Activated CD4-positive, alpha-beta T cell treated with anti-CD3 and anti-CD28 coated beads for 36 hours (primary cell): Measurements from ENCODE around the gene PAPSS1. TPM values are rescaled to one million over a fixed set of nuclear protein-coding genes. Genes with fewer than 3 reads are reported as not detected.

ENCODE experiments used
- ATAC-seq: fragments of 200-7000 bp; cut with Tn5 transposase; one replicate; pipeline ENCODE4 v1.10.0; 2021; ENCODE audit warnings: mild to moderate bottlenecking, moderate library complexity
- CTCF ChIA-PET: fragments of 350-600 bp; sonication (Branson Sonifier 250); formaldehyde crosslinking; loops from one replicate; lab custom pipeline; 2021; ENCODE audit warnings: antibody characterized with exemption; lab: Charles Lee
- POLR2A ChIA-PET: fragments of 350-600 bp; sonication (Branson Sonifier 250); formaldehyde crosslinking; loops from one replicate; lab custom pipeline; 2021; ENCODE audit warnings: antibody characterized with exemption, inconsistent platforms; lab: Charles Lee
- DNase-seq: peaks from one replicate; pipeline ENCODE4 v3.0.0-alpha.2; 2020
- H3K27ac Mint-ChIP-seq: one replicate; pipeline ENCODE4 v1.8.0; 2021; ENCODE audit warnings: mixed read lengths
- H3K27me3 Mint-ChIP-seq: one replicate; pipeline ENCODE4 v1.8.0; 2021; ENCODE audit warnings: mixed read lengths
- H3K36me3 Mint-ChIP-seq: one replicate; pipeline ENCODE4 v1.8.0; 2021; ENCODE audit warnings: low read depth, mixed read lengths
- H3K4me1 Mint-ChIP-seq: one replicate; pipeline ENCODE4 v1.8.0; 2021; ENCODE audit warnings: mixed read lengths
- H3K4me3 Mint-ChIP-seq: one replicate; pipeline ENCODE4 v1.8.0; 2021; ENCODE audit warnings: mild to moderate bottlenecking, moderate library complexity, mixed read lengths
- H3K9me3 Mint-ChIP-seq: one replicate; pipeline ENCODE4 v1.8.0; 2021; ENCODE audit warnings: low read depth, mixed read lengths
- intact Hi-C, 2 experiments: fragments of 100-400 bp; cut with DNase I in 1 of 2; cut with micrococcal nuclease in 1 of 2; formaldehyde crosslinking; loops; one replicate each; pipeline versions ENCODE4 v1.14.2 to v1.15.1; 2022 to 2024; cut with DNase I, micrococcal nuclease
- total RNA-seq, 2 experiments: library from RNA; stranded (reverse); gene quantifications; one replicate each; pipeline ENCODE4 v1.2.3, GENCODE V29; 2021

PAPSS1 gene
- total RNA-seq, 2 experiments from 2014 or later: 31.0 to 37.6 TPM

- ChIA-PET CTCF (no interaction called here), POLR2A (no interaction called here)
- no peak for DNase-seq
- Mint-ChIP-seq H3K27me3 (no peaks in the 10 kb centered on the region), H3K36me3 (peaks cover 26% of the 10 kb centered on the region), H3K9me3 (peaks cover 7% of the 10 kb centered on the region), H3K4me1 (no peaks in the 10 kb centered on the region), H3K4me3 (no peak overlapping the region), H3K27ac (no peak overlapping the region)
- intact Hi-C loops: no loop called here
- ATAC-seq: no peak
Measured at GRCh38 chr4:107625391-107625902, 94.6 kb downstream of the PAPSS1 start.

- DNase-seq (no peak), ATAC-seq (no peak)
- ChIA-PET POLR2A (no interaction called here), CTCF (no interaction called here)
- H3K27me3 Mint-ChIP-seq: no peaks in the 10 kb centered on the region
- no peak overlapping the region for H3K27ac Mint-ChIP-seq
- no peaks in the 10 kb centered on the region for H3K4me1 Mint-ChIP-seq
- H3K36me3 Mint-ChIP-seq: peaks cover 17% of the 10 kb centered on the region
- no peak overlapping the region for H3K4me3 Mint-ChIP-seq
- intact Hi-C loops: no loop called here
- peaks cover 7% of the 10 kb centered on the region for H3K9me3 Mint-ChIP-seq
Measured at GRCh38 chr4:107624024-107624423, 96.0 kb downstream of the PAPSS1 start.

GRCh38 chr4:107622006-107622405 lies 98.0 kb downstream of the PAPSS1 start:
- intact Hi-C loops: no loop called here
- H3K9me3 Mint-ChIP-seq: peaks cover 7% of the 10 kb centered on the region
- no peaks in the 10 kb centered on the region for H3K27me3 Mint-ChIP-seq
- H3K4me1 Mint-ChIP-seq: no peaks in the 10 kb centered on the region
- CTCF ChIA-PET: no interaction called here
- no peak overlapping the region for H3K27ac Mint-ChIP-seq
- ATAC-seq (no peak), DNase-seq (no peak)
- POLR2A ChIA-PET: no interaction called here
- H3K36me3 Mint-ChIP-seq: peaks cover 20% of the 10 kb centered on the region
- H3K4me3 Mint-ChIP-seq: no peak overlapping the region

DNA sequence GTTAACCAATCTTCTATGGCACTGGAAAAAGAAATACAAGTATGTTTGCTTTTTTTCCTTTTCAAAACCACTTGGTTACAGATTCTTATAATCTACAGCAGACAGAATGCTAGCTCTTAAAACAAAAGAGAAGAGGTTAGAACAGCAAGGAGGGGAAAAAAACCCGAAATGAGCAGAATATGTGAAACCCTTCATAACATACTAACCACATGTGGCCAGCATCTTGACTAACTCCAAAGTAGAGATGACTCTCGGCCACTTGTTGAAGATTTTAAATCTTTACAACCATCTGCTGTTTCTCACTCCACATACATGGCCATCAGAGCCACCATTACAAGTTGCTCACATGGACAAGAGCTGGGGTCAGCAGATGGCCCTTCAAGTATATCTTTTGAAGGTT lies 100.3 kb downstream of the PAPSS1 start:
- H3K27ac Mint-ChIP-seq: no peak overlapping the region
- intact Hi-C loops: no loop called here
- no peaks in the 10 kb centered on the region for H3K4me1 Mint-ChIP-seq
- ATAC-seq (no peak), DNase-seq (no peak)
- peaks cover 19% of the 10 kb centered on the region for H3K36me3 Mint-ChIP-seq
- ChIA-PET CTCF (no interaction called here), POLR2A (no interaction called here)
- peaks cover 6% of the 10 kb centered on the region for H3K9me3 Mint-ChIP-seq
- no peaks in the 10 kb centered on the region for H3K27me3 Mint-ChIP-seq
- H3K4me3 Mint-ChIP-seq: no peak overlapping the region

DNA sequence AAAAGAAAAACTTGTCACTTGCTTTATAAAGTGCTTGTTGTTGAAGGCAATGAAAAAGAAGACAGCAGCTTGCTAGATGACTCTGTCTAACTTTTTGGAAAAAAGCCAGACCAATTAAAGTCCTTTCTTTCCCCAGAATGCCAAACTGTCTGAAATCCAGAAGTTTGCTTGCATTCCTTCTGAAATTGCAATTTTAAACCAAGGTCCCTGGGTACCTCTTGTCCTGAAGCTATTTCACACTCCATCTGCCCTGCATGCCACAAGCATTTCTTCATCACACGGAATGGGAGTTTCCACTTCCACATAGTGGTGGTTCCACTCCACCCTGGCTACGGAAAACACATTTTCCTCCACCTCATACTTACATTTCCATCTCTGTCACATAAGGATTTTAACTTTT lies 101.0 kb downstream of the PAPSS1 start:
- no peak overlapping the region for H3K27ac Mint-ChIP-seq
- DNase-seq (no peak), ATAC-seq (no peak)
- H3K4me1 Mint-ChIP-seq: no peaks in the 10 kb centered on the region
- POLR2A ChIA-PET: no interaction called here
- peaks cover 3% of the 10 kb centered on the region for H3K9me3 Mint-ChIP-seq
- CTCF ChIA-PET: interaction anchor here (0.7 kb wide), 1 partner anchor 1591 kb away, joined by 4 read pairs; no protein-coding TSS in a partner anchor
- H3K4me3 Mint-ChIP-seq: no peak overlapping the region
- peaks cover 19% of the 10 kb centered on the region for H3K36me3 Mint-ChIP-seq
- intact Hi-C loops: no loop called here
- H3K27me3 Mint-ChIP-seq: no peaks in the 10 kb centered on the region

DNA sequence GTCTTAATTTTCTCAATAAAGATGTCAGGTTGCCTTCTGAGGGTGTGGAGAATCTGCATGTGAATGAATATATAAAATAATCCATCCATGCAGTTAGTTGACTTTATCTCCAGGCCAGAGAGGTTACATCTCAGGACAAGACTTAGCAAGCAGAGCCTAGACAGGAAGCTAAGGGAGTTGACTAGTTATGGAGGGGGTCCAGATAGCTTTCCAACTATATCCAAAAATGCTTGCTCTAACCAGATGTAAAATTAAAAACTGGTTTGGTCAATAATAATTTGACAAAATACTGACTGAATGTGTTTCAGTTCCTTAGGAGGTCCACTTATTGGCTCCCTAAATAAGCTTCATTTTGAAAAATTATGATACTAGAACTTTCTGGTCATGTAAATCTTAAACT lies 101.4 kb downstream of the PAPSS1 start:
- Mint-ChIP-seq H3K4me3 (no peak overlapping the region), H3K36me3 (peaks cover 15% of the 10 kb centered on the region), H3K27ac (no peak overlapping the region), H3K4me1 (no peaks in the 10 kb centered on the region), H3K27me3 (no peaks in the 10 kb centered on the region), H3K9me3 (no peaks in the 10 kb centered on the region)
- ChIA-PET POLR2A (no interaction called here), CTCF (interaction anchor here (0.6 to 0.7 kb wide), 2 partner anchors 1592 to 1719 kb away, joined by 3 to 4 read pairs; no protein-coding TSS in a partner anchor)
- DNase-seq (no peak), ATAC-seq (no peak)
- intact Hi-C loops: no loop called here

DNA sequence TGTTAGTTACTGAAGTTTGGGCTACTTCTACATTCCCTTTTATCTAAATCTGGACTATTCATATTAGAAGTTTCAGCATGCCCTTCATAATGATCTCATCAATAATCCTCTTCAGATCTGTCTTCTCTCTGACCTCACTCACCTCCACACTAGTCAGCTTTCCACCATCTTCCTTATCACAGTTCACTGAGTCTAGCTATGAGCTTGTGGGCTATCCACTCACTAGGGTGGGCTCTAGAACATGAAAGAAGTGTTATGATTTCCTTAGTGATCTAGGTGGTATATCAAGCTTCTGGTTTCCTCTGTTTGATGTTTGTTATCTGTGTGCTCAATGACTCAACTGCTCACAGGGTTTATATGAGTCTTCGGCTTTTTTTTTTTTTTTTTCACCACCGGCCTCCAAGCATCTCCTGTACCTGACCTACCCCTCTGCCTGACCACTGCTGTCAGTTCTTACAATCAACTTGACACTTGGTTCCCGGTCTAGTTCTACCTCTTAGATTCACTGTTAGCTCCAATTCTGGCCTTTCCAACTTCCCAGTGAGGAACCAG lies 103.1 kb downstream of the PAPSS1 start:
- H3K9me3 Mint-ChIP-seq: peaks cover 5% of the 10 kb centered on the region
- CTCF ChIA-PET: no interaction called here

GRCh38 chr4:107615809-107616208 lies 104.2 kb downstream of the PAPSS1 start:
- Mint-ChIP-seq H3K27me3 (no peaks in the 10 kb centered on the region), H3K4me1 (no peaks in the 10 kb centered on the region), H3K27ac (no peak overlapping the region), H3K9me3 (peaks cover 5% of the 10 kb centered on the region), H3K36me3 (peaks cover 25% of the 10 kb centered on the region), H3K4me3 (no peak overlapping the region)
- ChIA-PET POLR2A (no interaction called here), CTCF (no interaction called here)
- ATAC-seq (no peak), DNase-seq (no peak)
- intact Hi-C loops: no loop called here

More for the DNA sequence above, 103.1 kb downstream of the PAPSS1 start:
- DNase-seq: no peak
- H3K36me3 Mint-ChIP-seq: peaks cover 24% of the 10 kb centered on the region
- no peak overlapping the region for H3K4me3 Mint-ChIP-seq
- intact Hi-C loops: no loop called here
- ATAC-seq: no peak
- POLR2A ChIA-PET: interaction anchor here (0.6 kb wide), 1 partner anchor 15 kb away, joined by 3 read pairs; no protein-coding TSS in a partner anchor
- H3K4me1 Mint-ChIP-seq: no peaks in the 10 kb centered on the region
- no peaks in the 10 kb centered on the region for H3K27me3 Mint-ChIP-seq
- H3K27ac Mint-ChIP-seq: no peak overlapping the region

- ATAC-seq (no peak), DNase-seq (no peak)
- intact Hi-C loops: no loop called here
- no peaks in the 10 kb centered on the region for H3K4me1 Mint-ChIP-seq
- CTCF ChIA-PET: interaction anchor here (0.7 kb wide), 1 partner anchor 55 kb away, joined by 3 read pairs; no protein-coding TSS in a partner anchor
- H3K9me3 Mint-ChIP-seq: no peaks in the 10 kb centered on the region
- H3K36me3 Mint-ChIP-seq: no peaks in the 10 kb centered on the region
- no peak overlapping the region for H3K27ac Mint-ChIP-seq
- peaks cover 2% of the 10 kb centered on the region for H3K27me3 Mint-ChIP-seq
- POLR2A ChIA-PET: no interaction called here
- H3K4me3 Mint-ChIP-seq: no peak overlapping the region
Measured at GRCh38 chr4:107603430-107603829, 116.6 kb downstream of the PAPSS1 start.

DNA sequence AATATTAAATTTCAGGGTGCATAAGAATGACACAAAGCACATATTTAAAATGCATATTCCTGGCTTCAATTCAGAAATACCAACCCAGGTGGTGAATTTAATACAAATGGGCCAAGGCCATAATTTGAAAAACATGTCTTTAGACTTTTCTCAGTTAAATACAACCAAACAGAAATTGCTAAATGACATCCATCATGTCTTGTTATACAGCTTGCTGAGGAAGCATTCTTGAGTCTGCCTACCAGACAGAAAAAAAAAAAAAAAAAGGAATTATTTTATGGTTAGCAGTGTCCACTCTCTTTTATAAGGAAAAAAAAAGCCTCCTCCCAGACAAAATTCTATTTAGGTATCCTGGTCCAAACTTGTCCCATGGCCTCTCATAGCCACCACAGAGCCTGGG lies 119.1 kb downstream of the PAPSS1 start:
- Mint-ChIP-seq H3K27ac (no peak overlapping the region), H3K36me3 (no peaks in the 10 kb centered on the region), H3K4me3 (no peak overlapping the region), H3K27me3 (peaks cover 2% of the 10 kb centered on the region), H3K9me3 (no peaks in the 10 kb centered on the region), H3K4me1 (no peaks in the 10 kb centered on the region)
- intact Hi-C loops: no loop called here
- ChIA-PET CTCF (interaction anchor here (1.1 kb wide), 1 partner anchor 27 kb away, joined by 4 read pairs; no protein-coding TSS in a partner anchor), POLR2A (interaction anchor here (0.6 kb wide), 1 partner anchor 275 kb away, joined by 4 read pairs; no protein-coding TSS in a partner anchor)
- ATAC-seq (no peak), DNase-seq (no peak)

DNA sequence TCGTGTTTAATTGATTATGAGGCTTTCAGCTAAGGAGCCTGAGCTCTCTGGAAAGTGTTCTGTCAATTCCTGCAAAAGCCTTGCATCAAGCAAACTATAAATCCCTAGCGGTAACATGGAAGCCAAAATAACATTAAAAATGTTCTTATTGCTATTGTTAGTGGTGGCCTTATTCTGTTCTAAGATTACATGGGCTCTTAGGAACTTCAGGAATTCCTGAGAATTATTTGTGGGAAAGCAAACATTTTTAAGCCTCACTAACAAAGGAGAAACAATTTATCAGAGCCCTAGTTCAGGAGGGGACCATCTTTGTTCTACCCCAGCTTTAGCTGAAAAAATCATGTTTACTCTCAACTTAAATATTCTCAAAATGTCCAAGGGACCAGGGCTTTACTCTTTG lies 119.6 kb downstream of the PAPSS1 start:
- DNase-seq (no peak), ATAC-seq (no peak)
- Mint-ChIP-seq H3K4me1 (no peaks in the 10 kb centered on the region), H3K9me3 (no peaks in the 10 kb centered on the region), H3K27me3 (peaks cover 2% of the 10 kb centered on the region), H3K27ac (no peak overlapping the region), H3K4me3 (no peak overlapping the region), H3K36me3 (no peaks in the 10 kb centered on the region)
- POLR2A ChIA-PET: no interaction called here
- CTCF ChIA-PET: interaction anchor here (1.1 to 1.2 kb wide), 2 partner anchors 27 to 136 kb away, joined by 3 to 4 read pairs; no protein-coding TSS in a partner anchor
- intact Hi-C loops: no loop called here

DNA sequence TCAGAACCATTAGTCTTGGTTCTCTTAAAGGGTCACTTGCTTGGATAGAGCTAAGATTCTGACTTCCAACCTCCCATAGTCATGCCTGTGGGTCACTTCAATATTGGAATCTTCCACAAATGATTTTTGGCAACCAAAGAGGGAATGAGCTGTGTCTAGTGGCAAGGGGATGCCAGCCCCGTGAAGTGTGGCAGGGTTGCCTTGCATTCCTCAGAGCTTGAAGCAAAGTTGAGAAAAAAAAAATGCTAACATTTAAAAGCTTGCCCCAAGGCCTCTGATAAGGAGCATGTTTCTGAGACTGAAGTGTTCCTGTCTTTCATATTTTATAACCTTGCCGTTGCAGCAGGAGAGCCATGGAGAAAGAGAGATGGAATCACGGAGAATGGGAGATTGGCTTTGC lies 120.2 kb downstream of the PAPSS1 start:
- Mint-ChIP-seq H3K4me3 (no peak overlapping the region), H3K4me1 (no peaks in the 10 kb centered on the region), H3K27me3 (peaks cover 2% of the 10 kb centered on the region), H3K9me3 (no peaks in the 10 kb centered on the region), H3K36me3 (no peaks in the 10 kb centered on the region), H3K27ac (no peak overlapping the region)
- intact Hi-C loops: no loop called here
- POLR2A ChIA-PET: no interaction called here
- ATAC-seq: no peak
- DNase-seq: no peak
- CTCF ChIA-PET: interaction anchor here (1.2 kb wide), 1 partner anchor 136 kb away, joined by 3 read pairs; no protein-coding TSS in a partner anchor
